IMR-90 (cell line): ENCODE results near the gene SEZ6L. TPM values are rescaled to one million over a fixed set of nuclear protein-coding genes. Genes with fewer than 3 reads are reported as not detected.

Experiments
- ATAC-seq: fragments of 200-7000 bp; cut with Tn5 transposase; 2 replicates; pipeline ENCODE4 v1.9.1; 2020; ENCODE audit warnings: low read depth, mild to moderate bottlenecking, moderate library complexity
- BruUV-seq: library from RNA; stranded (reverse); fragments of 400-500 nt; replicated peaks from 2 replicates; lab custom pipeline; 2021; lab: Mats Ljungman, UMichigan
- CTCF ChIA-PET: fragments of 300-600 bp; formaldehyde crosslinking; extraction: SDS; loops from one replicate; lab custom pipeline; 2021; ENCODE audit warnings: antibody characterized with exemption; lab: Yijun Ruan, JAX
- POLR2A ChIA-PET: fragments of 300-600 bp; sonication (Branson Sonifier 250); formaldehyde crosslinking; loops from one replicate; lab custom pipeline; 2022; ENCODE audit warnings: antibody characterized with exemption; ENCODE audit not compliant: unreplicated experiment; lab: Charles Lee
- DNase-seq: peaks from one replicate; pipeline ENCODE4 v3.0.0; 2013
- H2AFZ ChIP-seq: replicated peaks from 2 replicates; pipeline ENCODE3; 2013; ENCODE audit warnings: low read length, mild to moderate bottlenecking; ENCODE audit not compliant: poor library complexity
- H2AK5ac ChIP-seq: 2 replicates; pipeline ENCODE4 v1.6.1; 2013; ENCODE audit warnings: low read depth, low read length, inconsistent platforms
- H2AK9ac ChIP-seq: replicated peaks from 2 replicates; pipeline ENCODE3; 2013; ENCODE audit warnings: mild to moderate bottlenecking, low read depth, low read length, moderate library complexity; ENCODE audit not compliant: poor library complexity
- H2BK120ac ChIP-seq: 2 replicates; pipeline ENCODE4 v1.6.1; 2013; ENCODE audit warnings: low read depth, low read length, inconsistent platforms
- H2BK15ac ChIP-seq: 3 replicates; pipeline ENCODE4 v1.6.1; 2013; ENCODE audit warnings: low read depth, low read length, inconsistent platforms
- H2BK20ac ChIP-seq: 2 replicates; pipeline ENCODE4 v1.6.1; 2013; ENCODE audit warnings: low read depth, mild to moderate bottlenecking, inconsistent platforms, low read length, moderate library complexity
- H2BK5ac ChIP-seq: 2 replicates; pipeline ENCODE4 v1.6.1; 2013; ENCODE audit warnings: mild to moderate bottlenecking, low read depth, low read length, inconsistent platforms; ENCODE audit not compliant: poor library complexity, severe bottlenecking
- H3K14ac ChIP-seq: replicated peaks from 2 replicates; pipeline ENCODE4 v1.6.1; 2013; ENCODE audit warnings: low read depth, low read length, inconsistent platforms
- H3K18ac ChIP-seq: 2 replicates; pipeline ENCODE4 v1.6.1; 2013; ENCODE audit warnings: low read depth, low read length, control low read depth
- H3K23ac ChIP-seq: 2 replicates; pipeline ENCODE4 v1.6.1; 2013; ENCODE audit warnings: low read depth, low read length, inconsistent platforms
- H3K27ac ChIP-seq: 2 replicates; pipeline ENCODE4 v1.5.1; 2013; ENCODE audit warnings: mild to moderate bottlenecking, control low read depth, low read length; ENCODE audit not compliant: insufficient read depth
- H3K27me3 ChIP-seq: 2 replicates; pipeline ENCODE4 v1.6.1; 2013; ENCODE audit warnings: low read length; ENCODE audit not compliant: control insufficient read depth, insufficient read depth
- H3K36me3 ChIP-seq: 2 replicates; pipeline ENCODE4 v1.6.1; 2013; ENCODE audit warnings: low read length, mixed read lengths; ENCODE audit not compliant: control insufficient read depth, insufficient read depth
- H3K4ac ChIP-seq: 2 replicates; pipeline ENCODE4 v1.6.1; 2013; ENCODE audit warnings: low read depth, low read length, inconsistent platforms
- H3K4me1 ChIP-seq: 2 replicates; pipeline ENCODE4 v1.6.1; 2013; ENCODE audit warnings: low read length, mixed read lengths; ENCODE audit not compliant: control insufficient read depth, insufficient read depth
- H3K4me2 ChIP-seq: 2 replicates; pipeline ENCODE4 v1.6.1; 2013; ENCODE audit warnings: low read depth, mild to moderate bottlenecking, control low read depth, low read length, moderate library complexity
- H3K4me3 ChIP-seq: 2 replicates; pipeline ENCODE4 v1.5.1; 2013; ENCODE audit warnings: low read depth, mild to moderate bottlenecking, control low read depth, low read length, moderate library complexity; ENCODE audit not compliant: insufficient read depth
- H3K56ac ChIP-seq: 2 replicates; pipeline ENCODE4 v1.6.1; 2013; ENCODE audit warnings: low read length, inconsistent platforms; ENCODE audit not compliant: insufficient read depth; ENCODE audit errors: extremely low read depth
- H3K79me1 ChIP-seq, 2 experiments: 2 replicates each; pipeline ENCODE4 v1.6.1; 2013; ENCODE audit warnings: low read length in 2 of 2, inconsistent platforms in 1 of 2, low read depth in 1 of 2
- H3K9ac ChIP-seq: 2 replicates; pipeline ENCODE4 v1.6.1; 2013; ENCODE audit warnings: low read depth, low read length, control low read depth
- H3K9me1 ChIP-seq: 2 replicates; pipeline ENCODE4 v1.6.1; 2013; ENCODE audit warnings: low read length, inconsistent platforms; ENCODE audit not compliant: insufficient read depth
- H3K9me3 ChIP-seq: 2 replicates; pipeline ENCODE4 v1.6.1; 2013; ENCODE audit warnings: low read length; ENCODE audit not compliant: control insufficient read depth, insufficient read depth
- H4K20me1 ChIP-seq: 2 replicates; pipeline ENCODE4 v1.6.1; 2013; ENCODE audit warnings: low read length, inconsistent platforms; ENCODE audit not compliant: insufficient read depth
- H4K5ac ChIP-seq: 2 replicates; pipeline ENCODE4 v1.6.1; 2013; ENCODE audit warnings: mild to moderate bottlenecking, low read depth, low read length, control low read depth
- H4K8ac ChIP-seq, 2 experiments: 2 replicates each; pipeline ENCODE4 v1.6.1; 2013; ENCODE audit warnings: low read depth in 2 of 2, low read length in 2 of 2, control low read depth in 1 of 2, inconsistent platforms in 1 of 2
- H4K91ac ChIP-seq: 2 replicates; pipeline ENCODE4 v1.6.1; 2013; ENCODE audit warnings: low read depth, low read length, inconsistent platforms; ENCODE audit not compliant: insufficient read depth
- ELK1 ChIP-seq: fragments of 150-350 bp; IDR thresholded peaks from 2 replicates; pipeline ENCODE4 v1.6.1; 2016; ENCODE audit warnings: low read depth, mild to moderate bottlenecking, low read length, moderate library complexity, borderline replicate concordance
- WGBS, 2 experiments: methylation state at CpG; one replicate each; pipeline versions ENCODE4 v1.1.5 to v1.1.7; 2013; ENCODE audit warnings: missing lambda C conversion rate in 2 of 2; ENCODE audit not compliant: insufficient read length in 1 of 2; ENCODE audit errors: extremely low coverage in 2 of 2; 5-methylcytosine and 5-hydroxymethylcytosine counted together
- dilution Hi-C: fragments of 300-500 bp; cut with HindIII; formaldehyde crosslinking; loops from one replicate; pipeline ENCODE4 v1.14.3; 2018; ENCODE audit warnings: low sequenced_read_pairs; ENCODE audit not compliant: unreplicated experiment
- in situ Hi-C: fragments of 300-500 bp; cut with MboI; formaldehyde crosslinking; loops from 3 replicates; pipeline ENCODE4 v1.14.3; 2019; ENCODE audit warnings: low sequenced_read_pairs, inconsistent platforms, mixed read lengths
- intact Hi-C: fragments of 100-400 bp; cut with micrococcal nuclease; formaldehyde crosslinking; loops from 2 replicates; pipeline ENCODE4 v1.10.0; 2022
- polyA plus RNA-seq, 3 experiments: library from polyadenylated mRNA; depleted of rRNA; stranded (reverse); fragments of >200 nt; gene quantifications; 2 replicates each; pipeline ENCODE4 v1.2.3, GENCODE V29; 2012; ENCODE audit warnings: low replicate concordance in 1 of 3
- total RNA-seq: library from RNA; depleted of rRNA; stranded (reverse); fragments of >200 nt; gene quantifications from 2 replicates; pipeline ENCODE4 v1.2.3, GENCODE V29; 2012

SEZ6L gene
- total and polyA plus RNA-seq, 2 of the 4 experiments (the other 2 are of a cell fraction): not detected

GRCh38 chr22:26417406-26417805 lies 248.1 kb downstream of the SEZ6L start:
- H2AFZ ChIP-seq: no peak overlapping the region
- H4K91ac ChIP-seq: no peak overlapping the region
- no peak overlapping the region for H3K4me2 ChIP-seq
- ChIA-PET POLR2A (no interaction called here), CTCF (interaction anchor here (1.0 kb wide), 1 partner anchor 14 kb away, joined by 6 read pairs; no protein-coding TSS in a partner anchor)
- H3K4ac ChIP-seq: no peak overlapping the region
- no peak for DNase-seq
- H2BK120ac ChIP-seq: no peak overlapping the region
- no peak overlapping the region for H3K23ac ChIP-seq
- dilution Hi-C loops (no loop called here), intact Hi-C loops (no loop called here), in situ Hi-C loops (no loop called here)
- no CpG with 5 or more reads among the region's 3 CpGs for WGBS, 2 experiments
- no peak for TF ChIP-seq ELK1
- no peak overlapping the region for H3K9ac ChIP-seq
- H3K4me3 ChIP-seq: no peak overlapping the region
- H3K56ac ChIP-seq: no peak overlapping the region
- H2AK5ac ChIP-seq: no peak overlapping the region
- H2BK5ac ChIP-seq: no peak overlapping the region
- no peaks in the 10 kb centered on the region for H3K79me1 ChIP-seq
- no TSS peak for BruUV-seq
- peak overlapping the region; percentile 23; the same call in 1 of the 2 replicates for H2BK20ac ChIP-seq
- no peaks in the 10 kb centered on the region; the same call in 1 of the 2 replicates for H3K9me1 ChIP-seq
- ATAC-seq: no peak
- H4K20me1 ChIP-seq: peaks cover 3% of the 10 kb centered on the region; the same call in 1 of the 2 replicates
- no peaks in the 10 kb centered on the region for H3K9me3 ChIP-seq
- H2BK15ac ChIP-seq: no peak overlapping the region
- H3K14ac ChIP-seq: no peak overlapping the region
- H2AK9ac ChIP-seq: no peak overlapping the region
- no peak overlapping the region for H3K18ac ChIP-seq
- H3K4me1 ChIP-seq: no peaks in the 10 kb centered on the region
- no peaks in the 10 kb centered on the region for H3K36me3 ChIP-seq
- H4K8ac ChIP-seq: no peak overlapping the region
- H3K27ac ChIP-seq: no peak overlapping the region
- H4K5ac ChIP-seq: no peak overlapping the region
- H3K27me3 ChIP-seq: peaks cover 14% of the 10 kb centered on the region
